Fibroblast of skin of back (primary cell): ENCODE data around the gene VPS4B.
"Not testable (repeated sequence)": the region's sequence is repeated elsewhere in the genome, so short reads cannot be mapped to it uniquely, and the experiment has no call there.

Experiments
- DNase-seq: peaks from one replicate; pipeline ENCODE4 v3.0.0-alpha.2; 2013

Gene VPS4B

GRCh38 chr18:63366213-63367052 lies 55.8 kb downstream of the VPS4B start:
- DNase-seq, result peak; percentile 79

DNA sequence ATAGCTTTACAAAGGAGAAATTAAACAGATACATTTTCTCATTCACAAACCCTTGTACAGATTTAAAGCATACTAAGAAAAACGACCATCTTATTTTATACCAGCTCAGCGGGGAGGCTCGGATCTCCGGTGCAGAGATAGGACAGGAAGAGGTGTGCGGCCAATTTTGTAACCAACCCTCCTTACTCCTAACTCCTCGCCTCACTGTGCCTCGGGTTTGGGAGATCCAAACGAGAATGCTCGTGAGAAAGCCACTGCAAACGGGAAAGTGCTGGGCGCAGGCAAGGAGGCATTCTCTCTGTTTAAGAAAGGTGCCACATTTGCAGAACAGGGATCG lies 56.4 kb downstream of the VPS4B start:
- no peak for DNase-seq

DNA sequence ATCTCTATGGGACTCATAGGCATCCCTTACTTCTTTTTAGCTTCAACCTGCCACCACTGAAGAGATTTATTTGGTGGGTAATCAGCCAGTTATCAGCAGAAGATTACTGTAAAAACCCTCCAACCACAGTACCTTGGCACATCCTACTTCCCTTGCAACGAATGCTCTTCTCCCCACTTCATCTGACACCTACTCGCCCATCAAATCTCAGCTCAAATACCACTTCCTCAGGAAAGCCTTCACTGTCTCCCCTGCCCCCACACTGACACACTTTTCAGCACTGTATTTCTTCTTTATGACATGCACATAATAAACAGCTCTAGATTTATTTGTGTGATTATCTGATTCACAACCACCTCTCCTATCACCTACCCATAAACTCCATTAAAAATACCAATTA lies 58.3 kb downstream of the VPS4B start:
- DNase-seq, result no peak

DNA sequence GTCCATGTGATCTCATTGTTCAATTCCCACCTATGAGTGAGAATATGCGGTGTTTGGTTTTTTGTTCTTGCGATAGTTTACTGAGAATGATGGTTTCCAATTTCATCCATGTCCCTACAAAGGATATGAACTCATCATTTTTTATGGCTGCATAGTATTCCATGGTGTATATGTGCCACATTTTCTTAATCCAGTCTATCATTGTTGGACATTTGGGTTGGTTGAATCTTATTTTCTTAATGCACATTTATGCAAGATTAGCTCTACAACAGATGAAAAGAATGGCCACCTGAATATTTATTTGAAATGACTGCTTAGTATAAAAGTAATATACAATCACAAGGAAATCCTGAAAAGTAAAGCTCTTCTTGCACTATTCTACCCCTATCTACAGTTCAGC lies 58.9 kb downstream of the VPS4B start:
- not testable (repeated sequence) for DNase-seq

DNA sequence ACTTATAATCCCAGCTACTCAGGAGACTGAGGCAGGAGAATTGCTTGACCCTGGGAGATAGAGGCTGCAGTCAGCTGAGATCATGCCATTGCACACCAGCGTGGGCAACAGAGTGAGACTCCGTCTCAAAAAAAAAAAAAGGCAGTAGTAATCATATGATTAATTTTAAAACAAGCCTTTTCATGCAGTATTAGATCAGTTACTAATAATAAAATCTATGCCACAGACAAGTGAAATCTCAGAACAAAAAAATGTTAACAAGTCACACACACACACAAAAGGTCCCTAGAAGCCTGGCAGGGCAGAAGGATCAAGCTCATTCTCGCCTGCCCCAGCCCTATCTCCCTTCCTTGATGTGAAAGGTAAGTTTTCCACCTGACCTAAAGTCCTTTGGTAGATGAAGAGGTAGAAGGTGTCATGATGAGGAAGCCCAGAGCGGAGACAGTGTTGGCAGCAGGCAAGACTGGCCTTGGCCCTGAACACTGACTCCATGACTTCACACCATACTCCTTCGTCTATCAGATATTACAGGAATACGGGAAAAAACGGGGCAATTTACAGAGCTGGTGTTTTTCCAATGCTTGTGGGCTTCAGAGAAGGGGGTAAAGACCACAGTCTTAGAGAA lies 65.9 kb downstream of the VPS4B start:
- DNase-seq, result no peak

GRCh38 chr18:63350230-63350629 lies 72.0 kb downstream of the VPS4B start:
- no peak for DNase-seq

GRCh38 chr18:63348508-63349136 lies 73.7 kb downstream of the VPS4B start:
- no peak for DNase-seq

- DNase-seq, result no peak
Observed at GRCh38 chr18:63346480-63347183, 75.6 kb downstream of the VPS4B start.

- no peak for DNase-seq
Observed at GRCh38 chr18:63346031-63346430, 76.2 kb downstream of the VPS4B start.

GRCh38 chr18:63344918-63345317 lies 77.4 kb downstream of the VPS4B start:
- DNase-seq, result no peak

DNA sequence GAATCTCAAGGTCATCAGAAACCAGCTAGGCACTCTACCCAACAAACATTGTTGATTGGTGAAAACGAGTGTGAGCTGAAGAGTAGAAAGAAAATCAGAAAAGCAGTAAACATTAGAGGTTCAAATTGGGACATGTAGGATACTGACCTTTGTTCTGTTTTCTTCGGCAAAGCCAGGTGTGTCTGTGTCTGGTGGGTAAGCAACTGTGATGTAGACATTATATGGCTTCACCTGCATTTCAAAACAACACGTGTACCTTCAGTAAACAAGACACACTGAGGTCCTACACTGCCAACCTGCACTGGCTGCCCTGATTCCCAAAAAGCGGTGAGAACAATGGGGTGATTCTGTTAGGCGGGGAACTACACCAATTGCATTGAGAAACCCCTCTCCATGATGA lies 78.0 kb downstream of the VPS4B start:
- no peak for DNase-seq

DNA sequence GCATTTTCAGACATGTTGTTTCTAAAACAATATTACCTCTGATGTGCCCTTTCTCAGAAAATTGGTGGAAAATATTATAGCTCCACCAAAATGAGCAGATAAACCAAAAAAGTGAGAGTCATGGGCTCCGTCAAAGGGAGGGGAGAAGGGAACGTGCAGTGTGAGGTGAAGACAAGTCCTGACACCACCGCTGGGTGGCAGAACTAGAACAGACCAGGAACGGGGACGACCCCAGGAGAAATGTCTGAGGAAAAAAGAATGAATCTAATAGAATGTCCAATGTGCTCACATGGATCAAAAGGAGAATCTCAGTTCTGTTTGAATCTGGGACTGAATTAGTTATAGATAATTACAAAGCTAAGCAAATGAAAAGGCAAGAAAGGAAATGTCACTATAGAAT lies 80.1 kb downstream of the VPS4B start:
- DNase-seq, result peak; percentile 40

DNA sequence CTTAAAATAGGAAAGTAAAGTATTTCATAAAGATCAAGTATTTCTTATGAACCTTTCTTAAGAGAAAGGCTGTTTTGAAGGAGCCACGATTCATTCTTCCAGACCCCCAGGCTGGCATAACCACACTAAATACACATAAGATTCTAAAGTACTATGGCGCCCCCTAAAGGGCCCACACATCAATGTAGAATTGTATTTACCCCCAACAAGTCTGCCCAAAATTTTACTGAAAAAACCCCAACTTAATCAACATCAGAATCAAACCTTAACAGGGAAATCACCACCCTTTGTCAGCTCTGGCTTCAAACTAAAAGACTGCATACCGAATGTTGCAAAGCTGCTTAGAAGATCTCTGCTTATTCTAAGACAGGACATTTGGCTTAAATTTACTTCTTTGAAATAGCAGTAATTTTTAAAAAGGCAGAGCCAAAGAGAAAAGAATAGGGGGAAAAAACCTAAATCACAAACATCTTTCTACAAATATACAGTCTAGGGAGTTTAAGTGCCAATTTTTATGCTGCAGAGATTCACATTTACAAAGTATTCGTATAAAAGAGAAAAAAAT lies 82.3 kb downstream of the VPS4B start:
- peak; percentile 49 for DNase-seq
